Measurements from ENCODE around the gene CD58. TPM values are rescaled to one million over a fixed set of nuclear protein-coding genes. Genes with fewer than 3 reads are reported as not detected.
A peak's percentile ranks its signal among the peaks of the same experiment; 100 is the strongest.
"Not testable (repeated sequence)": the region's sequence is repeated elsewhere in the genome, so short reads cannot be mapped to it uniquely, and the experiment has no call there.

The CD58 gene, protein sequence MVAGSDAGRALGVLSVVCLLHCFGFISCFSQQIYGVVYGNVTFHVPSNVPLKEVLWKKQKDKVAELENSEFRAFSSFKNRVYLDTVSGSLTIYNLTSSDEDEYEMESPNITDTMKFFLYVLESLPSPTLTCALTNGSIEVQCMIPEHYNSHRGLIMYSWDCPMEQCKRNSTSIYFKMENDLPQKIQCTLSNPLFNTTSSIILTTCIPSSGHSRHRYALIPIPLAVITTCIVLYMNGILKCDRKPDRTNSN
- total RNA-seq = 10 to 100 TPM; 44.2 to 53.2 TPM

DNA sequence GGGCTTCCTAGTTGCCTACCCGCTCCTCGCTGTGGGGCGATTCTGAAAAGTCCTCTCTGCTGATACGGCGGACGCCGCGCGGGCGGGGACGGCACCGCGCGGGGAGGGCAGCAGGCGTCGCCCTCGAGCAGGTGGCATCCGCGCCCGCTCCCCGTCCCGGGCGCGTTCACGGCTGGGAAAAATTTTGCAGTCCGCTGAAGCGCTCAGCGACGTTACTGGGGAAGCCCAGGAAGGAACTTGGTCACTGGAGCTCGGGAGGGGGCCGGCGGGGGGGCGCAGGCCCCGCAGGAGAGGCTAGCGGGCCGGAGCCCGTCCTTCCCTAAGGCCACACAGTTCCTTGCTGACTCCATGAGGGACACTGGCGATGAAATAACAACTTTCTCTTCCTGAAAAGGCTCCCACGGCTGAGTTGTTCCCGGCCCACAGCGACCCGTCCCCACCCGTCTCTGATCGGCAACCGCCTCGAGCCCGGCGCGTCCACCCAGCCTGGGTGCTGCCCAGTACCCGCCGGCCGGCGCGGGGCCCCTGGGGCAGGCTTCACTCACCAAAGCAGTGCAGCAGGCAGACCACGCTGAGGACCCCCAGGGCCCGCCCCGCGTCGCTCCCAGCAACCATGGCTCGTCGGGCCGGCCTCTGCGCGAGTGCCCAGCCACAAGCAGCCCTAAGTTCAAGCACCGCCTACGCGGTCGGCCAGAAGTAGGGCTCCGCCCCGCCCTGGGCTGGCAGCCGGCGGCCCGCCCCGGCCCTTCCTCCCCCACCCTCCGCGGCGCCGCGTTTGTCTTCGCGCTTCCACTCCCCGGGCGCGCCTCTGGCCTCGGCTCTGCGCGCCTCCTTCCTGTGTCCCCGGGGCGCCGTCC lies at the start of gene CD58:
Gene CD58, minus strand, starts transcription at position 669 of the 857 bp plus-strand sequence. Its CDS starts 54 bp downstream, at position 615.
- peak; percentile 83 for ATAC-seq (ENCODE audit: insufficient number of reproducible peaks, low FRiP score, low read depth)
- DNase-seq (ENCODE audit: low spot score) = peak; percentile 60
- H3K36me3 ChIP-seq = no peaks in the 10 kb centered on the region
- no peaks in the 10 kb centered on the region for H3K27me3 ChIP-seq (replicated peaks; ENCODE audit: insufficient read depth)
- peaks cover 11 to 36% of the 10 kb centered on the region in 2 donors for H3K4me1 ChIP-seq (ENCODE audit: control insufficient read depth in 1 of 2, low read depth in 2 of 2)
- H3K27ac ChIP-seq = peak within 1 kb of the TSS; percentile 97 to 98
- no peaks in the 10 kb centered on the region for H3K9me3 ChIP-seq
- peak within 1 kb of the TSS; percentile 95 for H3K4me3 ChIP-seq
- TF ChIP-seq, protein P1, sequence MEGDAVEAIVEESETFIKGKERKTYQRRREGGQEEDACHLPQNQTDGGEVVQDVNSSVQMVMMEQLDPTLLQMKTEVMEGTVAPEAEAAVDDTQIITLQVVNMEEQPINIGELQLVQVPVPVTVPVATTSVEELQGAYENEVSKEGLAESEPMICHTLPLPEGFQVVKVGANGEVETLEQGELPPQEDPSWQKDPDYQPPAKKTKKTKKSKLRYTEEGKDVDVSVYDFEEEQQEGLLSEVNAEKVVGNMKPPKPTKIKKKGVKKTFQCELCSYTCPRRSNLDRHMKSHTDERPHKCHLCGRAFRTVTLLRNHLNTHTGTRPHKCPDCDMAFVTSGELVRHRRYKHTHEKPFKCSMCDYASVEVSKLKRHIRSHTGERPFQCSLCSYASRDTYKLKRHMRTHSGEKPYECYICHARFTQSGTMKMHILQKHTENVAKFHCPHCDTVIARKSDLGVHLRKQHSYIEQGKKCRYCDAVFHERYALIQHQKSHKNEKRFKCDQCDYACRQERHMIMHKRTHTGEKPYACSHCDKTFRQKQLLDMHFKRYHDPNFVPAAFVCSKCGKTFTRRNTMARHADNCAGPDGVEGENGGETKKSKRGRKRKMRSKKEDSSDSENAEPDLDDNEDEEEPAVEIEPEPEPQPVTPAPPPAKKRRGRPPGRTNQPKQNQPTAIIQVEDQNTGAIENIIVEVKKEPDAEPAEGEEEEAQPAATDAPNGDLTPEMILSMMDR (IDR thresholded peaks at IDR 0.05) = peak; percentile 78

DNA sequence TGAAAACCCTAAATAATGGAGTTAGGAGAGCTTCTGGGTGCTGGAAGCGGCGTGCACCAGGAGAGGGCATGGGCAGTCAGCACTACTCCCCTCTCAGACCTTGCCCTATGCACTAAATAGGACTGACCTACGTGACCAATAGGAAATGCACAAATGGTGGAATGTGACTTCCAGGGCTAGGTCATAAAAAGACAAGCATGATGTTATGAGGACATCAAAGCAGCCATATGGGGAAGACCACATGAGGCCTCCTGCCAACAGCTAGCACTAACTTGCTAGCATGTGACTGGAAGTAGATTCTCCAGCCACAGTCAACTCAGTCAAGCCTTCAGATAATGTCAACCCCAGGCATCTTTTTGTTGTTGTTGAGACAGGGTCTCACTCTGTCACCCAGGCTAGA lies 49.6 kb upstream of the CD58 start:
- H3K9me3 ChIP-seq; H3K4me1 ChIP-seq (ENCODE audit: control insufficient read depth in 1 of 2, low read depth in 2 of 2); H3K4me3 ChIP-seq; DNase-seq (ENCODE audit: low spot score); H3K36me3 ChIP-seq; H3K27ac ChIP-seq; H3K27me3 ChIP-seq (replicated peaks; ENCODE audit: insufficient read depth); ATAC-seq (ENCODE audit: insufficient number of reproducible peaks, low FRiP score, low read depth): not testable (repeated sequence)

DNA sequence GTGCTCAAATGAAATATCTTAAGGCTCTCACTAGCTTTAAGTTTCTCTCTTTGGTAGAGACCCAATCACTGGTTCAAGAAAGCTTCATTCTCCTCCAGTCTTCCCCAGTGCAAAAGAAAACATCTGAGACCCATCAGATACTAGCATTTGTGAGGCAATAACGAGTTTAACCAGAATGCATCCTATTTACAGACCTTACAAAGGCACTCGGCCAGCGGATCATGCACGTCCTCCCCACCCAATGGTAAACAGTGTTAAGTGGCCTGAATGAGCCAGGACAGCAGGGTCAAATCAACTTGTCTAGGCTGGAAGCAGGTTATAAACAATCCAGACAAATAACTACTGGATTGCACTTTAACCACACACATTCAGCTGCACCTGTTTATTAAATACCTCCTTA lies 48.3 kb upstream of the CD58 start:
- not testable (repeated sequence) for DNase-seq (ENCODE audit: low spot score); H3K4me1 ChIP-seq (ENCODE audit: control insufficient read depth in 1 of 2, low read depth in 2 of 2); H3K9me3 ChIP-seq; ATAC-seq (ENCODE audit: insufficient number of reproducible peaks, low FRiP score, low read depth); H3K27me3 ChIP-seq (replicated peaks; ENCODE audit: insufficient read depth); H3K4me3 ChIP-seq; H3K27ac ChIP-seq; H3K36me3 ChIP-seq

DNA sequence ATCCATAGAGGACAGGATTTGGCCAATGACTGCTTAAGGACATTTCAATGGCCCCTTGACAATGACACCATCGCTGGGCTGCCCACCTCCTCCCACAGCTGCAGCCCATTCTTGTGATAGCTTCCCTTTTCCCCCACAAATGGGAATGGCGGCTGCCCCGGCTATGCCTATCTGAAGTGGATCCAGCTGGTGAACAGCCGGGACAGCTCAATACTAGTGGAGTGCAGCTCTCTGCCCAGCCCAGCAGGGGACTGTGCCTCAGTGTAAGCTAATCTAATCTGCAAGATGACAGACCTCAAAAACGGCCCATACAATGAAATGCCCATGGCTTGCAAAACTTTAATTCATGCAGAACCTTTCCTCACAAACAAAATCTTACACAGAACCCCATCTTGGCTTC lies 47.0 kb upstream of the CD58 start:
- H3K27ac ChIP-seq; H3K9me3 ChIP-seq; DNase-seq (ENCODE audit: low spot score); ATAC-seq (ENCODE audit: insufficient number of reproducible peaks, low FRiP score, low read depth); H3K4me1 ChIP-seq (ENCODE audit: control insufficient read depth in 1 of 2, low read depth in 2 of 2); H3K36me3 ChIP-seq; H3K4me3 ChIP-seq; H3K27me3 ChIP-seq (replicated peaks; ENCODE audit: insufficient read depth): not testable (repeated sequence)

DNA sequence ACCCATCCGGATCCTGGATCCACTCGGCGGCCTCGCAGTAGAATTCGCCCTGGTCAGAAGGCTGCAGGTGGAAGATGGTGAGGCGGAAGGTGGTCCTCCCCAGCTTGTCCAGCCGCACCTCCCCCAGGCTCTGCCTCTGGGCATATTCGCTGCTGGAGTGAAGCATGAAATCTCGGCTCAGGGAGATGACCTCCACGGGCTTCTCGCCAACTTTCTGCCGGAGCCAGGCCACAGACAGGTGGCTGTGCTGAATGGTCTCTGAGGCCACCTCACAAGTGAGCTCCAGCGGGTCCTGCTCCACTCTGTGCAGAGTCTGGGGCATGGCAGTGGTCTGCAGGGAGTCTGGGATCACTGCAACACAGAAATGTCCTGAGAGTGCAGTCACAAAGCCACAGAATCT lies 43.0 kb upstream of the CD58 start:
- not testable (repeated sequence) for H3K9me3 ChIP-seq; ATAC-seq (ENCODE audit: insufficient number of reproducible peaks, low FRiP score, low read depth); H3K4me1 ChIP-seq (ENCODE audit: control insufficient read depth in 1 of 2, low read depth in 2 of 2); H3K4me3 ChIP-seq; H3K36me3 ChIP-seq; DNase-seq (ENCODE audit: low spot score); H3K27me3 ChIP-seq (replicated peaks; ENCODE audit: insufficient read depth); H3K27ac ChIP-seq

DNA sequence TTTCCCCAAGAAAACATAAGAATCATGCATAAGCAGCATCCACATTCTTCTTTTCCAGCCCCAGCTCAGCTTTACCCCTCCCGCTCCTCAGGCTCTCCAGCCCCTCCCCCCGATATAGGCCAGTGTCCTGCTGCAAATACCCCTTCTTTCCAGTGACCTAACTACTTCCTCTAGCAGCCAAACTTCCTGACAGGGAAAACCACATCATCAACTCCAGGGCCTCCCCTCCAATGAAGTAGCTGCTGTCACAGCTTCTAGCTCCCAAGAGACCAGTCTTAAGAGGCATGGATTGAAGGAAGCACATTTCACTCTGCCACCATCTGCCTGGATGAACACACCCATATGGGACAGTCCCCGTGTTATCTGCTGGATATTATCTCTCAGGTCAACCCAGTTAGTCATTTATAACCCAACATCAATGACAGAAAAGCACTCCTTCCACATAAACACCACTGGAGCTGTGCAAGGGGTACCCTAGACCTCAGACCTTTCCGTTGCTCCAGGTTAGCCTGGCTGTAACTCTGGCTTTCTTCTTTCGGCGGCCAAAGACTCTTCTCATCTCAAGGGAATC lies 39.1 kb upstream of the CD58 start:
- not testable (repeated sequence) for ATAC-seq (ENCODE audit: insufficient number of reproducible peaks, low FRiP score, low read depth); DNase-seq (ENCODE audit: low spot score); H3K36me3 ChIP-seq; H3K4me3 ChIP-seq; H3K27ac ChIP-seq; H3K27me3 ChIP-seq (replicated peaks; ENCODE audit: insufficient read depth); H3K4me1 ChIP-seq (ENCODE audit: control insufficient read depth in 1 of 2, low read depth in 2 of 2); H3K9me3 ChIP-seq

DNA sequence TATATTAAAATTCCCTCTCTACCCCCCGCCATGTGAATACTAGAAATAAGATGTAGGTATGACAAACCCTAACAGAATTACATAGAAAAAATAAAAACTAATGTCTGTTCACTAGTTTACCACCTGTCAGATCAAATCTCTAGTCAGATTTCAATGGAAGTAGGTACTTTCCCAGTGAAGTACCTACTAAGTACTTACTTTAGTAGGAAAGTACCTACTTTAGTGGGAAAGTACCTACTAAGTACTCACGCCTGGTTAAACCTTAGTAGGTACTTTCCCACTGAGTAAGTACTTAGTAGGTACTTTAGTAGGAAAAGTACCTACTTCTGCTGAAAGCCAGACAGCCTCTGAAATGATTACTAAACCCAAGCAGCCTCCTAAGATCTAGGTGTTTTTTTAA lies 38.0 kb upstream of the CD58 start:
- H3K36me3 ChIP-seq; H3K27me3 ChIP-seq (replicated peaks; ENCODE audit: insufficient read depth); H3K27ac ChIP-seq; H3K4me1 ChIP-seq (ENCODE audit: control insufficient read depth in 1 of 2, low read depth in 2 of 2); H3K9me3 ChIP-seq; DNase-seq (ENCODE audit: low spot score); ATAC-seq (ENCODE audit: insufficient number of reproducible peaks, low FRiP score, low read depth); H3K4me3 ChIP-seq: not testable (repeated sequence)

DNA sequence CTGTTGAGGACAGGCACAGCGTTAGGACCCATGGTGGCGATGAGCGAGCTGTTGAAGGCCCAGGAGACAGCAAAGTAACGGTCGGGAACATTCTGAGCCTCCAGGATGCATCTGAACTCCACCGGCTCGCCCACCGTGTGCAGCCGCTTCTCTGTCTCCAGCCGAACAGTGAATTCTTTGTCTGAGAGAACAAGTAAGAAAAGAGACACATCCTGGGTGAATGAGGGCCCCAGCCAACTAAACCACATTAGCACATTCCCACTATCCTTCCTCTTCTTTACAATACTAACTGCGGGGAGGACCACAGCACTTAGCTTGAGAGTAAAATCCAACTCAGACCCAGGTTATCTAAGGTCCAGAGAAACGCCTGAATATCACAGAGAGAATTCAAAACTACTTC lies 37.3 kb upstream of the CD58 start:
- ATAC-seq (ENCODE audit: insufficient number of reproducible peaks, low FRiP score, low read depth); H3K27ac ChIP-seq; H3K4me3 ChIP-seq; H3K27me3 ChIP-seq (replicated peaks; ENCODE audit: insufficient read depth); H3K4me1 ChIP-seq (ENCODE audit: control insufficient read depth in 1 of 2, low read depth in 2 of 2); H3K9me3 ChIP-seq; H3K36me3 ChIP-seq; DNase-seq (ENCODE audit: low spot score): not testable (repeated sequence)

DNA sequence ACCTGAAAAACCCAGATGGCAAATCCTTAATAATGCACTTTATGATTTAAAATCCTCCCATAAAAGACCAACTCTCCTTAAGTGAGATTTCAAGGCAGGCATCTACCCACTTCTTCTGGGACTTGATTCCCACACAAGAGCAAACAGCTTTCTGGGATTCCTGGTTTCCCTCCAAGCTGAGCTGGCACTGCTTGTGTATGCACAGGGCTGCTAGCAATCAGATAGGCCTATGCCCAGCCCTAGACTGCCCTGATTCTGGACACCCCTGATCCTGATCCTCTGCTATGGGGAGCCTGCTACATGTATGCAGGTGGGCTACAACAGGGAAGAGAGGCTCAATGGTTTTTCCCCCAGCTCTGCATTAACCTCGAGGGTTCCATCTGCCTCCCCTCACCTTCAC lies 36.6 kb upstream of the CD58 start:
- H3K9me3 ChIP-seq; H3K27me3 ChIP-seq (replicated peaks; ENCODE audit: insufficient read depth); H3K4me1 ChIP-seq (ENCODE audit: control insufficient read depth in 1 of 2, low read depth in 2 of 2); H3K36me3 ChIP-seq; ATAC-seq (ENCODE audit: insufficient number of reproducible peaks, low FRiP score, low read depth); H3K27ac ChIP-seq; H3K4me3 ChIP-seq; DNase-seq (ENCODE audit: low spot score): not testable (repeated sequence)

DNA sequence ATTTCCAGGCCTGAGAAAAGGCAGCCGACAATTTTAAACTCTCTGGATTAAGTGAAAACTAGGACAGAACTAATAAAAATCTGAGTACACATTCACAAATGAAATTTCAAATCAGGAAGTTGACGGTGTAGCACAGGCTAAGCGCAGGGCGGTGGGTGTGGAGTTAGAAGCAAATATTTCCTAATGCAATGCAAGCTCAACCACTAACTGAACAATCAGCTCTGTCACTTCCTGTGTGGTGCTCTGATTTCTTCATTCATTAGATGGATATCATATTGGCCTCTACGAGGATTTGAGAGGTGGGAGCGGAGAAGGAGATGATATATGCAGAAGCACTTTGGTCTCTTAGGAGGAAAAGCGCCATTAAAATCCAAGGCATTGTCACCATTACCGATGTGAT lies 35.2 kb upstream of the CD58 start:
- H3K36me3 ChIP-seq; H3K9me3 ChIP-seq; H3K27me3 ChIP-seq (replicated peaks; ENCODE audit: insufficient read depth); H3K4me3 ChIP-seq; DNase-seq (ENCODE audit: low spot score); ATAC-seq (ENCODE audit: insufficient number of reproducible peaks, low FRiP score, low read depth); H3K27ac ChIP-seq; H3K4me1 ChIP-seq (ENCODE audit: control insufficient read depth in 1 of 2, low read depth in 2 of 2): not testable (repeated sequence)
